GM19438 (cell line): ENCODE measurements around the gene KCNIP1.
"Not testable (repeated sequence)": the region's sequence is repeated elsewhere in the genome, so short reads cannot be mapped to it uniquely, and the experiment has no call there.

ENCODE experiments used
- ATAC-seq: cut with Tn5 transposase; IDR thresholded peaks from one replicate; pipeline ENCODE4 v1.9.1; 2021; ENCODE audit warnings: low read depth; ENCODE audit not compliant: unreplicated experiment

The KCNIP1 gene

DNA sequence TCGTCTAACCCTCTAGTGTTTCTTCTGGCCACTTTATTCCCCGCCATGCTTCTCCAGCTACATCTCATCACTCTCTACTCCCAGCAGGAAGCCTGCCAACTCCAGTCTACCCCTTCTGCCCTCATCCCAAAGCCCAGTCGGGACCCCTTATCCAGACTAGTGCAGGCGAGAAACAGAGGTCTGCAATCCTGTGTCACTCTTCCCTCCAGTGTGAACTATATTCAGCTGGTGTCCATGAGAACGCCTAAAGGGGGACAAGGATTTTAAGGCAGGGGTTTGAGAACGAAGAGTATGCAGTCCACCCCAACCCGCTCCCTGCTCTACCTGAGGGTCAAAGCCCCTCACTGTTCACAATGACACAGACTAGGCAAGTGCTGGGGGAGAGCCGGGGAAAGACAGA is 238.0 kb downstream of the KCNIP1 start:
- ATAC-seq = no peak

DNA sequence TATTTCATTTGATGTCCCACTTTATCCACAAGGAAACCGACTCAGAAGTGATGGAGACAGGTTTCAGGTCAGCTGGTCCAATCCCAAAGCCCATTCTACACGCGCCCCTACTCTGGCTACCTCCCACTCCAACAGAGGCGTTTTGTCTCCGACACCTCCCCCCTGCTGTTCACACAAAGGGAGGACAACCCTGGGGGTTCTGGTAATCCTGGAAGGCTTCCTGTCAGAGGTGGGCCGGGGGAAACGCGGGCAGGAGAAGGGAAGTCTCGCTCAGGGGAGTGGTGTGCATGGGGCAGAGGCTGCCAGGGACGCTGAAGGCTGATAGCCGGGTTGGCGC is 240.0 kb downstream of the KCNIP1 start:
- ATAC-seq = no peak

- ATAC-seq = no peak
Measured at GRCh38 chr5:170745481-170746071, 241.8 kb downstream of the KCNIP1 start.

- no peak for ATAC-seq
Measured at GRCh38 chr5:170746075-170746960, 242.5 kb downstream of the KCNIP1 start.

DNA sequence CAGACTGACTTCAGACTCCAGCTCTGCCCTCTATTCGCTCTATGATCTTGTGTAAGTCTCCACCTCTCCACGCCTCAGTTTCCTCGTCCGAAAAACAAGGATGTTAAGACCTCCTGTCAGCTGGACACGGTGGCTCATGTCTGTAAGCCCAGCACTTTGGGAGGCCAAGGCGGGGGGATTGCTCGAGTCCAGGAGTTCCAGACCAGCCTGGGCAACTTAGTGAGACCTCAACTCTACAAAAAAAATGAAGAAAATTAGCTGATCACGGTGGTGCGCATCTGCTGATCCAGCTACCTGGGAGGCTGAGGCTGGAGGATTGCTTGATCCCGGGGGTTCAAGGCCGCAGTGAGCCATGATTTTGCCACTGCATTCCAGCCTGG is 243.1 kb downstream of the KCNIP1 start:
- ATAC-seq = no peak

GRCh38 chr5:170747357-170747756 is 243.5 kb downstream of the KCNIP1 start:
- no peak for ATAC-seq

DNA sequence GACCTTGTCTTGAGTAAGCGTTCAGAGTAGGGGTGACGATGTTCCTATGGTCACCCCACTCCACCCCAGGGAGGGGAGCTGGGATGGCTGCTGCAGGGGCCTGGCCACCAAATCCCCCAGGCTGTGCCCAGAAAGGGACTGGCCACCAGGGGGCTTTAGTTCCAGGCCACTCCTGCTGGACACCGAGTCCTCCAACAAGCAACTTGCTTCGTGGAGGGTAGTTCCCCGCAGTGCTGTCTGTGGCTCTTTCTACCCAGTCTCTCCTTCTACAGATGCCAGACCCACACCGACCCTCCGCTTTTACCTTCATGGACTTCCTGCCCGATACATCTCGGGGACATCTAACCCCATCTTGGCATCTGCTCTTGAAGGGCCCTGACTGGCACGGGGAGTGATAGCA is 244.0 kb downstream of the KCNIP1 start:
- ATAC-seq = no peak

GRCh38 chr5:170748951-170749471 is 245.2 kb downstream of the KCNIP1 start:
- no peak for ATAC-seq

DNA sequence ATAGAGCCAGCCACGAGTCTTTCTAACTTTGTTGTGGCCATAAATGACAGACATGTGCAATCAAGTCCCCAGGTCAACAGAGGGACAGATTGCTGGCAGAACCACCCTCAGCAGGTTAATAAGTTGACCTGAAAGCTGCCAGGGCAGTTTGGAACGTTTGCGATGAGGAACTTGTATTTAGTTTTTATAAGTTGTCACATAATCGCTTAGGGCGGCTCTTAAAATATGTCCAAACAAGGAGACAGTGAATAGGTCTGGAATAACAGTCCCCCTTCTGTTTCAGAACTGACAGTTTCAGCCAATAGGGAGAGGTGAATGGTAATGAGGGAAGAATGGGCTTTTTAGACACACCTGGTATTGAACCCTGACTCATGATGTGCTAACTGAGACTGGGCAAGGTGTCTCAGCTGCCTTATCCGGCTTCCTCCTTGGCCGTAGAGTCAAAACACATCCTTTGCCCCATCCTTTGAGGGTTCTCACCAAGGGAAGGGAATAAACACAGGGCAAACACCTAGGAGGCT is 246.2 kb downstream of the KCNIP1 start:
- ATAC-seq = no peak

DNA sequence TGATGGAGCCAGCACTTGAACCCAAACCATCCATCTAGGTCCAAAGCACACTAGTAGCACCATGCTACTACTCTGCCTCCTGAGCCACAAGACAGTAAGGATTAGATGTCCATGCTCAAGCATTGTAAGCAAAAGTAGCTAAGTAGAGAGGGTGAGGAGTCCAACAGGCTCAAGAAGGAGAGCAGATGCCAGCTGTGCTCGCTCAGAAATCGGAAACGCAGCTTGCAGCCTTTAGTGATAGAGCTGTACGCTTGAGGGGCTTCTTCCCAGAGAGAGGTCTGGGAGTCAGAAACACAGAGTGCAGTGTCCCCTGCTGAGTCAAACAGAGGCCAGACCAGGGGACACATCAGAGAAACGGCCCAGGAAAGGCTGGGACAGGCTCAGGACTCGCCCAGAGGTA is 247.0 kb downstream of the KCNIP1 start:
- ATAC-seq = no peak

DNA sequence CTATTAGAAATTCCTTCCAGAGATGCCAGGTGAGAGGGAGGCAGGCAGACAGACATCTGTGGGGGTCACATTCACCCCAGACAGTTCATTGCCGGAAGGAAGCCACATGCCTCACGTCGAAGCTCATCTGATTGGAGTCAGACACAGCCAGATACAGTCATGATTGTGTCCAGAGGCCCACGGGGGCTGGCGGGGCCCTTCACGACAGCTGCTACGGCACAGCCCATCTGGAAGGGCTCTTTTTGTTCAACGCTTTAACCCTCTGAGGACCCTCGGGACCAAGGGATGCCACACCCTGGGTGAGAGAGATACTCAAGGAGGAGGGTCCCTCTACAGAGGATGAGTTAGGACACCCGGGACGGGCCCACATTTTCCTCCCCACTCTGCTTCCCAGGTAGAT is 247.8 kb downstream of the KCNIP1 start:
- no peak for ATAC-seq

DNA sequence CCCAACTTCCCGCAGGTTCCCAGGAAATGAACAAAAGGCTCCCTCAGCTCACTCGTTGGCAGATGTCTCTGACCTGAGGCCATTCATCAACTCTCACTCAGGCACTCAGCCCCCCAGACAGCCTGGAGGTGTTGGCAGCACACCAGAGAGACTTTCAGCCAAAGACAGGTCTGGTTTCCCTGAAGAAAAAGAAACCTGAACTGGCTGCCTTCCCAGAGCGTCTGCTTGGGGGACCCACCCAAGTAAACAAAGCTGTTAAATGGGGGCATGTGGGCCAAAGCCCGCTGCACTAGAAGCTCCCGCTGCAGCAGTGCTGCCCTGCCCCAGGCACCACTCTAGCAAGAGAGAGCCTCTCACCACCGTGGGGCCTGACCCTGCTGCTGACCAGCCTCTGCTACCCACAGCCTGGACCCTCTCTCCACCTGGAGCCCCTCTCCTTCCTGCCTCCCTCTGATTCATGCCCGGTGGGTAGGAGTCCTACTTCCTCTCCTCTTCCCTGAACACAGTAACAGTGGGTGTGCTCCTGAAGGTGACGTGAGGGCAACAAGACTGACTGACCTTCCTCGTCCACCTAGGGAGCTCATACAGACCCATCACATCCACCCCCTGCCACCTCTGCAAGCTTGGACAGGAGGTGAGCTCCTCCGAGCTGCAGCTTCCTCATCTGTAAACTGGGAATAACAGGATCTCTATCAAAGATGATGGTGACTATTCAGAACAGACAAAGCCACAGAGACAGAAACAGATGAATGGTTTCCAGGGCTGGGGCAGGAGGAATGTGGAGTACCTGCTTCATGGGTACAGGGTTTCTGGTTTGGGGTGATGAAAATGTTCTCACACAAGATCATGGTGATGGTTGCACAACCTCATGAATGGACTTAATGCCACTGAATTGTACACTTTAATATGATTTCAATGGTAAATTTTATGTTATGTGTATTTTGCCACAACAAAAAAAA is 248.7 kb downstream of the KCNIP1 start:
- no peak for ATAC-seq

DNA sequence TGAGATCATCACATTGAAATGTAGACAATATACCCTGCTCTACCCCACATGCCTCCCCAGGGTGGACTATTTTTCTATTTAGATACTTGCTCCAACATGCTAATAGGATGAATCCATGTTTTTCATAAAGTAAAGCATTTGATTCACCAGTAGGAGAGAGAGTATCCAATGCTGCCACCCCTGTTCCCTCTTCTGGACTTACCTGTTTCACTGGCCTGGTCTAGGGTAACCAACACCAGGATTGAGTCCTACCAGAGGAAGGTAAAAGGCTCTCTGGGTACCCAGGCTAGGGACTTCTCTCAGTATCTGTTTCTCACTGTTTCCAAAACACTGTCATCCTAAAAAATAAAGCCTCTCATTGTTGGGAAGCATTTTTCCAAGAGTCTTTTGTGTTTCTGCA is 249.5 kb downstream of the KCNIP1 start:
- no peak for ATAC-seq

GRCh38 chr5:170754508-170754907 is 250.7 kb downstream of the KCNIP1 start:
- not testable (repeated sequence) for ATAC-seq

GRCh38 chr5:170755679-170756456 is 252.0 kb downstream of the KCNIP1 start:
- no peak for ATAC-seq

DNA sequence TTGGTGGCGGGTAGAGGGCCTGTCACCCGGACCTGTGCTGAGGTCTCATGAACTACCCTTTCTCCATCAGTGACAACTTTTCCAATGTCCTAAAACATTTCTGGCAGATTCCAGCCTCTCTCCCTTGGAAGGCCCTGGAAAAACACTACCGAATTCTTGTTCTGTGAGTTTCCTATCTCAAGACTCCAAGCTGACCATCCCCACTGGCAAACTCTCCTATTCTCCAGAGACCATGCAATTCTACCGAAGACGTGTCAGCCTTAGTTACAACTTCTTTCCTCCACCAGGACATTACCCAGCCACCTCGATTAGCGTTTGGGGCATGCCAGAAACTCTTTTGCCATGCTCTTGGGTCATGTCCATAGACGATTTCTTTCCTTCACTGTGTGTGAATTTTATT is 252.9 kb downstream of the KCNIP1 start:
- no peak for ATAC-seq

- ATAC-seq = peak; percentile 83
Measured at GRCh38 chr5:170757182-170757601, 253.4 kb downstream of the KCNIP1 start.

DNA sequence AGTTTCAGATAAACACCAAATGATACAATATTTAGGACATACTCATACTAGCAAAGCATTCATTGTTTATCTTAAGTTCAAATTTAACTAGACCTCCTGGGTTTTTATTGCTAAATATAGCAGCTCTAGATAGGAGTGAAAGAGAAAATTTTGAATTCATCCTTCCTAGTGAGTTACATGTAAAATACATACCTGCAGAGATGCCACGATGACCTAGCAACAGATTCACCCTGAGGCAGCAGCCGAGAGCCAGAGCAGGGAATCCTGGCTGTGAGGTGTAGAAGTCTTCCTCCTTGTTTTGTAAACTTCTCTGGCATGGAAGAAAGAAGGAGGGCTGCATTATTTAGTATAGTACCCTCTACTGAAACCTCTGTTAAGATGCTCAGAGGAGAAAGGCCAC is 253.8 kb downstream of the KCNIP1 start:
- ATAC-seq = no peak

DNA sequence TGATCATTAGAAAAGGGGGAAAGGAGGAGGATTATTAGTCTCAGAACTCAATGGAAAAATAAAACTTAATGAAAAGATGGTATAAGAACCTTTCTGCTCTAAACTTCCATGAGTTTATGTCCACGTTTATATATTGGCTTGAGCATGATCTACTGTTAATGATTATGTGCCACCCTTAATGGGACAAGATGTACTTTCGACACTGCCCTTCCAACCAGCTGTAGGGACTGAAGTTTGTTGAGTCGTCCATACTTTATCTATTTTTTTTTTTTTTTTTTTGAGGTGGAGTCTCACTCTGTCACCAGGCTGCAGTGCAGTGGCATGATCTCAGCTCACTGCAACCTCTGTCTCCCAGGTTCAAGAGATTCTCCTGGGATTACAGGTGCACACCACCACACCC is 254.7 kb downstream of the KCNIP1 start:
- ATAC-seq = no peak

GRCh38 chr5:170760113-170760512 is 256.3 kb downstream of the KCNIP1 start:
- no peak for ATAC-seq
